ENCODE data around the gene ZSCAN9.

The ZSCAN9 gene

DNA sequence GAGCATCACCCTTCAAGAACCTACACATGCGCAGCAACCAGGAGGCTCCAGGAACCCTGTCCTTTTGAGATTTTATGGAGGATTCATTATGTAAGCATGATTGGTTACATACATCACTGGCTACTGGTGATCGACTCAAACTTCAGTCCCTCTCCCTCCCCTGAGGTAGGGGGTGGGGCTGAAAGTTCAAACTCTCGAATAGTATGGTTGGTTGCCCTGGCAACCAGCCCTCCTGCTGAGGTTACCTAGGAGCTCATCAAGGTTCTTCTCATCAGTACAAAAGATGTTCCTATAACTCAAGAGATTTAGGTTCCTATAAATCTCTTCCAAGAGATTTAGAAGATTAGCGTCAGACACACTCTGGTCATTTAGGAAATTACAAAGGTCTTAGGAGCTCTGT, 21.9 kb upstream of the ZSCAN9 start:
- no peak for DNase-seq (ENCODE audit: extremely low read depth, insufficient read length)
- no peak overlapping the region for H3K4me3 ChIP-seq (replicated peaks; ENCODE audit: low read depth, low read length)
- TF ChIP-seq, protein P1, sequence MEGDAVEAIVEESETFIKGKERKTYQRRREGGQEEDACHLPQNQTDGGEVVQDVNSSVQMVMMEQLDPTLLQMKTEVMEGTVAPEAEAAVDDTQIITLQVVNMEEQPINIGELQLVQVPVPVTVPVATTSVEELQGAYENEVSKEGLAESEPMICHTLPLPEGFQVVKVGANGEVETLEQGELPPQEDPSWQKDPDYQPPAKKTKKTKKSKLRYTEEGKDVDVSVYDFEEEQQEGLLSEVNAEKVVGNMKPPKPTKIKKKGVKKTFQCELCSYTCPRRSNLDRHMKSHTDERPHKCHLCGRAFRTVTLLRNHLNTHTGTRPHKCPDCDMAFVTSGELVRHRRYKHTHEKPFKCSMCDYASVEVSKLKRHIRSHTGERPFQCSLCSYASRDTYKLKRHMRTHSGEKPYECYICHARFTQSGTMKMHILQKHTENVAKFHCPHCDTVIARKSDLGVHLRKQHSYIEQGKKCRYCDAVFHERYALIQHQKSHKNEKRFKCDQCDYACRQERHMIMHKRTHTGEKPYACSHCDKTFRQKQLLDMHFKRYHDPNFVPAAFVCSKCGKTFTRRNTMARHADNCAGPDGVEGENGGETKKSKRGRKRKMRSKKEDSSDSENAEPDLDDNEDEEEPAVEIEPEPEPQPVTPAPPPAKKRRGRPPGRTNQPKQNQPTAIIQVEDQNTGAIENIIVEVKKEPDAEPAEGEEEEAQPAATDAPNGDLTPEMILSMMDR (IDR thresholded peaks at IDR 0.05; ENCODE audit: insufficient read depth, low read length, poor library complexity, severe bottlenecking): no peak
- H3K36me3 ChIP-seq (ENCODE audit: control insufficient read depth, insufficient read depth, low read length): no peaks in the 10 kb centered on the region
- no peaks in the 10 kb centered on the region for H3K27me3 ChIP-seq (replicated peaks; ENCODE audit: control insufficient read depth, insufficient read depth, low read length)

DNA sequence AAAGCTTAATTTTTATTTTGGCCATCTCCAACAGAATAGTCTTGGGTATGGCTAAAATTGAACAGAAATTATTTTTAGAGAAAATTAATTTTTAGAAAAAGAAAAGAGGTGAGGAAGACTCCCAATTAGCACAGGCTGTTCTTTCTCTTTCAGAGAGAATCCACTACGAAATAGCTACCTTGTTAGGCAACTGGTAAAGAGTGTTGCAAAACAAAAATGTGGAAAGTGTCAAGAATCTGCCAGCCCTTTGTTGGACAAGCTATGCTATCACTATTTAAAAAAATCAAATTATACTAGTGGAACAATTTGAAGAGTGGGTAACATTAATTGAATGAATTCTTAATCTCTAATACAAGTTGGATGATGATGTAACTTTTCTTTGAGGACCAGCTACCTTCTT, 19.2 kb upstream of the ZSCAN9 start:
- Histone ChIP-seq H3K36me3 (ENCODE audit: control insufficient read depth, insufficient read depth, low read length) (no peaks in the 10 kb centered on the region), H3K27me3 (replicated peaks; ENCODE audit: control insufficient read depth, insufficient read depth, low read length) (no peaks in the 10 kb centered on the region), H3K4me3 (replicated peaks; ENCODE audit: low read depth, low read length) (no peak overlapping the region)
- TF ChIP-seq, protein P1 (IDR thresholded peaks at IDR 0.05; ENCODE audit: insufficient read depth, low read length, poor library complexity, severe bottlenecking): no peak
- DNase-seq (ENCODE audit: extremely low read depth, insufficient read length): no peak

GRCh38 chr6:28206527-28206926, 18.5 kb upstream of the ZSCAN9 start:
- no peak for DNase-seq (ENCODE audit: extremely low read depth, insufficient read length)
- no peaks in the 10 kb centered on the region for H3K27me3 ChIP-seq (replicated peaks; ENCODE audit: control insufficient read depth, insufficient read depth, low read length)
- H3K36me3 ChIP-seq (ENCODE audit: control insufficient read depth, insufficient read depth, low read length): no peaks in the 10 kb centered on the region
- TF ChIP-seq, protein P1 (IDR thresholded peaks at IDR 0.05; ENCODE audit: insufficient read depth, low read length, poor library complexity, severe bottlenecking): no peak
- H3K4me3 ChIP-seq (replicated peaks; ENCODE audit: low read depth, low read length): no peak overlapping the region

DNA sequence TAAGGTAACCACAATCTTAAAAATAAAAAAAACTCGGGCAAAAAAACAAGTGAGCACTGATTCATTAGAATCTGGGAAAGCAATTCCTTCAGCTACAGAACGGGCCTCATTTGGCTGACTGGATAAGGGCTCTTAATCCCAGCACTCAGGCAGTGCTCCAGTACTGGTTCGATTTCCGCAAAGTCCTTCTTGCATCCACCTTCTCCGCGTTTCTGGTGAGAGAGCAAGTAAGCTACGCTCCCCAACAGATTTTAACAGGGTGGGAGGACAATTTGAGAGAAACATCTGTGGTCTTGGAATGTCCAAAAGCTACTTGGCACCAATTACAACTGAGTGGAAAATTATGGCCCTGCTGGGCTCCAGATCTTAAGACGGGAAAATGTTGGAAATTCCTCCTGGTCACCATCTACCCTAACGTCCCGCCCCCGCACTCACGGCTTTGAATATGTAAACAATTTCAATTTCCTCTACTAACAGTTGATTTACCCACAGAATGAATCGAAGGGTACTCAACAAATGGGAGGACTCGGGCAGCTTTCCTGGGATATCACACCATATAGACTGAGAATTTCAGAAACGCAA, 18.1 kb upstream of the ZSCAN9 start:
- H3K27me3 ChIP-seq (replicated peaks; ENCODE audit: control insufficient read depth, insufficient read depth, low read length): no peaks in the 10 kb centered on the region
- TF ChIP-seq, protein P1 (IDR thresholded peaks at IDR 0.05; ENCODE audit: insufficient read depth, low read length, poor library complexity, severe bottlenecking): no peak
- H3K36me3 ChIP-seq (ENCODE audit: control insufficient read depth, insufficient read depth, low read length): no peaks in the 10 kb centered on the region
- DNase-seq (ENCODE audit: extremely low read depth, insufficient read length): no peak
- H3K4me3 ChIP-seq (replicated peaks; ENCODE audit: low read depth, low read length): peak overlapping the region; percentile 57

DNA sequence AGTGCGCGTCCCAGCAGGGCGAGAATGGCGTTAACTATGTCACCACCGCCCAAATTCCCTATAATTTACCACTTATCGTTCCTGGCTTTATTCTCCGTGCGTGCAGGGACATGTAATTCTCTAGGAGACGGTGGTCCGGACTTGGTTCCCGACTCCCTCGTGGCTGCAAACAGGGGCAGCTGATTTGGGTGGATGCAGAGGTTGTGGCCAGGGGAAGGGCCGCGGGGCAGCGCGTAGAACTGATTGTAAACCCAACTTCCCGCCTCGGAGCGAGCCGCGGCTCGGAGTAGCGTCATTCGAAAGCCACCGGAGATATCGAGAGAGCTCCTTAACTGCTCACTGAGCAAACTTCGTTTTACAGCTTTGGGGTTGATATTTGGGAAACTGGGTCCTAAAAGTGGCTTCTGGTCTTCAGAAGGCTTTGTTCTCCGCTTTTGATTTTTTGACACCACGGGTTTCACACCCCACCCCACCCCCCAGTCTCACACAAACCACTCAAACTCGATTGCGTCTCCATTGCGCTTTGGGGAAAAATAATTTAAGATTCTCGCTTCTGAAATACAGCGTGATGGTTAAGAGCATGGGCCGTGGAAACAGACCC, 17.5 kb upstream of the ZSCAN9 start:
- peak; percentile 35 for DNase-seq (ENCODE audit: extremely low read depth, insufficient read length)
- Histone ChIP-seq H3K27me3 (replicated peaks; ENCODE audit: control insufficient read depth, insufficient read depth, low read length) (no peaks in the 10 kb centered on the region), H3K4me3 (replicated peaks; ENCODE audit: low read depth, low read length) (peak overlapping the region; percentile 57), H3K36me3 (ENCODE audit: control insufficient read depth, insufficient read depth, low read length) (no peaks in the 10 kb centered on the region)
- TF ChIP-seq, protein P1 (IDR thresholded peaks at IDR 0.05; ENCODE audit: insufficient read depth, low read length, poor library complexity, severe bottlenecking): no peak

All from GM06990 (cell line).